SKM-1 (cell line): ENCODE results near the gene CD109.
"Not testable (repeated sequence)": the region's sequence is repeated elsewhere in the genome, so short reads cannot be mapped to it uniquely, and the experiment has no call there.

ENCODE experiments used
- DNase-seq: peaks from one replicate; lab custom pipeline; 2025; ENCODE audit not compliant: unreplicated experiment; lab: John Stamatoyannopoulos, UW

The CD109 gene

GRCh38 chr6:73784726-73785505, 88.9 kb downstream of the CD109 start:
- no peak for DNase-seq

GRCh38 chr6:73790574-73790973, 94.6 kb downstream of the CD109 start:
- no peak for DNase-seq

GRCh38 chr6:73791336-73791735, 95.3 kb downstream of the CD109 start:
- no peak for DNase-seq

GRCh38 chr6:73792738-73793137, 96.7 kb downstream of the CD109 start:
- DNase-seq = no peak

DNA sequence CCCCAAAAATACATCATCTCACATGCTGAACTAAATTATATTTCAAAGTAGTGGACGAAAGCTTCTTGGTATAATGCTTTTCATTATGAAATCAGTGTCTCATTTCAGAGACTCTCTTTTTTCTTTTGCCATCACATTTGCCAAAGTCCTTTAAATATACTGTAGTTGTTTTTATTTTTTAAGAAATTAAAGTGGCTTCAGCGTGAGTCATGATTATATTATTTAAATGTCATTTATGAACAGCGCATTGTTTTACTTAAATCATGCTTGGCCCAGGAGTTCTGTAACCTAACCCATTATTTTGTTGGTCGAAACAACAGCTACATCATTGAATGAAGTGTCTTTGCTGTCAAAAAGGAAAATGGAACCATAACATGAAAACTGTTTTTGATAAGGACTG, 100.9 kb downstream of the CD109 start:
- no peak for DNase-seq

DNA sequence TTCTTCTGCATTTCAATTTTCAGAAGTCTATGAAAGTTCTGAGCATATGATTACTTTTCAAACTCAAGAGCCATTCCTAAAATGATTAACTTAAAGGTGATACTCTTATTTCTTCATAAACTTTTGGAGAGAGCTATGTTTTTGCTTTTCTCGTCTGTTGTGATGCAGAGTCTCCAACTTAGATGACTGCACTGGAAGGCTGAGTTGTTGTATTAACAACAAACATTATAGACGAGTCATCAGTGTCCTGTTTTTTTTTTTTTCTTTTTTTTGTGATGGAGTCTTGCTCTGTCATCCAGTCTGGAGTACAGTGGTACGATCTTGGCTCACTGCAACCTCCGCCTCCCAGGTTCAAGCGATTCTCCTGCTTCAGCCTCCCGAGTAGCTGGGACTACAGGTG, 101.9 kb downstream of the CD109 start:
- no peak for DNase-seq

- no peak for DNase-seq
Observed at GRCh38 chr6:73798592-73798991, 102.6 kb downstream of the CD109 start.

DNA sequence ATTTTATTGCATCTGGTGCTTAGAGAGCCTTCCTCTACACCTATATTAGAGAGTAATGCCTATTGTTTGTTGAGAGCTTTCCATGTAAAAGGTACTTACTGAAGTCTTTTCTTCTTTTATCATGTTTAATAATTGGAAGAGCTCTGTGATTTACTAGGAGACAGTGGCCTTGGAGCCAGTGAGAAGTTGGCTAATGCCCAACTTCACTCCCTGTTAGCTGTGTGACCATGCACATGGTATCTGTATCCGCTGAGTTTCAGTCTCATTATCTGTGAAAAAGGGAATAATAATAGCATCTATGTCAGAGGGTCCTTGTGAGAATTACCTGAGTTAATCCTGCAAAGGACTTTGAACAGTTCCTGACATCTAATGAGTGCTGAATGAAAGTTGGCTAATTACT, 105.0 kb downstream of the CD109 start:
- no peak for DNase-seq

DNA sequence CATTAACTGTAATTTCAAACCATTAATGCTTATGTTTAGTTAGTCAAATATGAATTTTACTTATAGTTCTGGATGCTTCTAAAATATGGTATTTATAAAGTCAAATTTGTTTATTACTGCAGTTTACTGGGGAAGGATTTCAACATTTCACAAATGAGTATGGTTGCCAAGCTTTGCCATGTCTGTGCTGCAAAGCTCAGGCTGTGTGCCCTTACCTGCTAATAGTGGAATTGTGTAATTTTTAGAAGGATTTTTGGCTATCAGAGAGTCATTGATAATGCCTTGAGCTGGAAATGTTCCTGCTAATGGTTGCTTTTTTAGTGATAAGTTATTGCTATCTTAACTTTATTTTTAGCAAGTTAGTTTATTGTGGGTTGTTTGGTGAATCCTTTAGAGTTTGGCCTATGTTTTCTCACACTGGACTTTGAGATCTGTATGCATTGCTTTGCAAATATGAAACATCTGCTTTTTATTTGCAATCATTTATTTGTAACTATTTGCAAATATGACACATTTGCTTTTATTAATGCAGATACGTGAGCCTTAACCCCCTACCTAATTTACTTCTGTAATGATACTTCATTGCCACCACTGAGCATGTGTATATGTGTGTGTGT, 105.8 kb downstream of the CD109 start:
- DNase-seq = no peak

DNA sequence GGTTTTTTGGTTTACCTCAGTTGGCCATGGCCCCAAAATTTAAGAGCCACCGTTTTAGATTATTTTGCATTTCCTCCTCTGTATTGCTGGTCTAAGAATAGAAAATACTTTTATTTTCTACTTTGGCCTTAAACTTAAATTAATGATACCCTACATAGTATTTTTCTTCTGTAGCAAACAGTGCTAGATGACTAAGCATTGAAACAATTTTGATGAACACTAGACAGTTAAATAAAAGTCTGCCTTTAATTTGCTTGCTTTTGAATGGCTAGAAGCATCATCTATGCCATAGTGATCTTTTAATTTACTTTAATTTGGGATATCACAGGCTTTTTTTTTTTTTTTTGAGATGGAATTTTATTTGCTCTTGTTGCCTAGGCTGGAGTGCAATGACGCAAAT, 106.4 kb downstream of the CD109 start:
- no peak for DNase-seq

GRCh38 chr6:73803562-73804241, 107.7 kb downstream of the CD109 start:
- DNase-seq = no peak

GRCh38 chr6:73805221-73805620, 109.2 kb downstream of the CD109 start:
- DNase-seq = not testable (repeated sequence)

DNA sequence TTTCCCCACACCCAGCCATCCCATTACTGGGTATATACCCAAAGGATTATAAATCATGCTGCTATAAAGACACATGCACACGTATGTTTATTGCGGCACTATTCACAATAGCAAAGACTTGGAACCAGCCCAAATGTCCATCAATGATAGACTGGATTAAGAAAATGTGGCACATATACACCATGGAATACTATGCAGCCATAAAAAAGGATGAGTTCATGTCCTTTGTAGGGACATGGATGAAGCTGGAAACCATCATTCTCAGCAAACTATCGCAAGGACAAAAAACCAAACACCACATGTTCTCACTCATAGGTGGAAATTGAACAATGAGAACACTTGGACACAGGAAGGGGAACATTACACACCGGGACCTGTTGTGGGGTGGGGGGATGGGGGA, 110.0 kb downstream of the CD109 start:
- not testable (repeated sequence) for DNase-seq

GRCh38 chr6:73811706-73812105, 115.7 kb downstream of the CD109 start:
- no peak for DNase-seq

DNA sequence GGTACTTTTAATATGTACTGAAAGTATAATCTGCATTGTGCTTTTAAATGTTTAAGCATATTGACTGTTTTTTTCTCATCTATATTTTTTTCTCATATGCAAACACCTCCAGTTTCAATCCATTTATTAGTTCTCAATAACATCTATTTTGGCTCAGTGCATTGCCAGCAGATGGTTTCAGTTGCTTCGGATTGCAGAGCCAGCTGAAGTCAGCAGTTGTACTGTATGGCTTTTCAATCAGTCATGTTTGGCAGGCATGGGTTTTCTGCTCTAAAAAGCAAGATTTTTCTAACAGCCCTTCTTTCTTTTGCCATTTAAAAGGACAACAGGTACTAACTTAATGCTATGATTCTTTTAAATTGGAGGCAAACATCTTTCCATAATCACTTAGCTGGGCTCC, 121.2 kb downstream of the CD109 start:
- DNase-seq = no peak

GRCh38 chr6:73823046-73823735, 127.2 kb downstream of the CD109 start:
- DNase-seq = no peak

GRCh38 chr6:73823832-73824231, 127.8 kb downstream of the CD109 start:
- no peak for DNase-seq

GRCh38 chr6:73826571-73826970, 130.6 kb downstream of the CD109 start:
- DNase-seq = no peak

DNA sequence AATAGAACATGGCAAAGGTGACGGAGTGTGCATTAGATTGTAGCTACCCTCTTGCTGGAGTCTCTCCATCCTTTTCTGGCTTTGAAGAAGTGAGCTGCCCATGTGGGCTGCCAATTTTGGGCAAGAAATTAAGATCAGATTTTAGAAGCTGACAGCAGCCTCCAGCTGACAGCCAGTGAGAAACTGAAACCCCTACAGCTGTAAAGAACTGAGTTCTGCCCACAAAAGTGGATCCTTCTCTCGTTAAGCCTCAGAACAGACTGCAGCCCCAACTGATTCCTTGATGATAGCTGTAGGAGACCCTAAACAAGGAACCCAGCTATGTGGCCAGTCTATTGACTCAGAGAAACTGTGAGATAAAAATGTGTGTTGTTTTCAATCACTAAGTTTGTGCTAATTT, 134.1 kb downstream of the CD109 start:
- no peak for DNase-seq

- no peak for DNase-seq
Observed at GRCh38 chr6:73832313-73832712, 136.3 kb downstream of the CD109 start.

GRCh38 chr6:73844696-73845095, 148.7 kb downstream of the CD109 start:
- not testable (repeated sequence) for DNase-seq

GRCh38 chr6:73851048-73851447, 155.0 kb downstream of the CD109 start:
- not testable (repeated sequence) for DNase-seq
